GM23338 (cell line): ENCODE data around the gene RSL1D1. TPM values are rescaled to one million over a fixed set of nuclear protein-coding genes. Genes with fewer than 3 reads are reported as not detected.

ENCODE experiments used
- ATAC-seq: fragments of 200-7000 bp; cut with Tn5 transposase; 3 replicates; pipeline ENCODE4 v1.9.1; 2020
- DNase-seq: peaks from one replicate; pipeline ENCODE4 v3.0.0-alpha.2; 2015; ENCODE audit warnings: low spot score
- H2AFZ ChIP-seq: fragments of 200-600 bp; sonication (generic); 2 replicates; pipeline ENCODE4 v1.8.0; 2016; ENCODE audit warnings: antibody characterized with exemption, mild to moderate bottlenecking, moderate library complexity
- H3F3A ChIP-seq: fragments of 200-600 bp; sonication (generic); replicated peaks from 2 replicates; pipeline ENCODE4 v1.8.0; 2017; ENCODE audit warnings: antibody characterized with exemption, mixed run types, low read depth
- H3K27ac ChIP-seq: fragments of 200-600 bp; sonication (generic); 2 replicates; pipeline ENCODE4 v1.6.1; 2016; ENCODE audit warnings: low read depth
- H3K27me3 ChIP-seq: fragments of 200-600 bp; sonication (generic); 2 replicates; pipeline ENCODE4 v1.8.0; 2016; ENCODE audit warnings: mild to moderate bottlenecking, mixed run types, moderate library complexity; ENCODE audit not compliant: insufficient read depth
- H3K36me3 ChIP-seq: fragments of 200-600 bp; sonication (generic); 2 replicates; pipeline ENCODE4 v1.8.0; 2016; ENCODE audit warnings: mild to moderate bottlenecking; ENCODE audit not compliant: insufficient read depth
- H3K4me1 ChIP-seq: fragments of 200-600 bp; sonication (generic); 2 replicates; pipeline ENCODE4 v1.8.0; 2016; ENCODE audit warnings: mild to moderate bottlenecking, moderate library complexity; ENCODE audit not compliant: insufficient read depth
- H3K4me2 ChIP-seq: fragments of 200-600 bp; sonication (generic); 2 replicates; pipeline ENCODE4 v1.7.1; 2017; ENCODE audit warnings: mixed run types
- H3K4me3 ChIP-seq: fragments of 200-600 bp; sonication (generic); 2 replicates; pipeline ENCODE4 v1.6.1; 2016; ENCODE audit warnings: mixed run types
- H3K79me2 ChIP-seq: fragments of 200-600 bp; sonication (generic); replicated peaks from 2 replicates; pipeline ENCODE4 v1.8.0; 2017; ENCODE audit warnings: mild to moderate bottlenecking; ENCODE audit not compliant: insufficient read depth
- H3K9me2 ChIP-seq: fragments of 200-600 bp; sonication (generic); 2 replicates; pipeline ENCODE4 v1.8.0; 2017; ENCODE audit not compliant: insufficient read depth
- H4K20me1 ChIP-seq: fragments of 200-600 bp; sonication (generic); replicated peaks from 2 replicates; pipeline ENCODE4 v1.8.0; 2017; ENCODE audit warnings: mild to moderate bottlenecking; ENCODE audit not compliant: insufficient read depth
- H3K27ac Mint-ChIP-seq: 2 replicates; pipeline ENCODE4 v1.8.0; 2020; ENCODE audit warnings: inconsistent platforms, mild to moderate bottlenecking, moderate library complexity, mixed read lengths
- H3K27me3 Mint-ChIP-seq: 3 replicates; pipeline ENCODE4 v1.8.0; 2022; ENCODE audit warnings: low read depth, mild to moderate bottlenecking, moderate library complexity, mixed read lengths, inconsistent platforms; ENCODE audit not compliant: insufficient read depth, poor library complexity
- H3K36me3 Mint-ChIP-seq: 3 replicates; pipeline ENCODE4 v1.8.0; 2021; ENCODE audit warnings: low read depth, mild to moderate bottlenecking, inconsistent platforms, moderate library complexity, mixed read lengths
- H3K4me1 Mint-ChIP-seq: 3 replicates; pipeline ENCODE4 v1.8.0; 2020; ENCODE audit warnings: mild to moderate bottlenecking, inconsistent platforms, mixed read lengths
- H3K4me3 Mint-ChIP-seq: 3 replicates; pipeline ENCODE4 v1.8.0; 2021; ENCODE audit warnings: moderate library complexity, mild to moderate bottlenecking, inconsistent platforms, mixed read lengths
- H3K9me3 Mint-ChIP-seq: 3 replicates; pipeline ENCODE4 v1.8.0; 2020; ENCODE audit warnings: moderate library complexity, mild to moderate bottlenecking, inconsistent platforms, mixed read lengths
- CTCF ChIP-seq, 2 experiments: fragments of 200-600 bp in 1 of 2; sonication (generic) in 1 of 2; conservative IDR thresholded peaks; 2 replicates each; pipeline versions ENCODE4 v1.5.1 to v1.6.1; 2016 to 2017; ENCODE audit warnings: antibody characterized with exemption in 2 of 2, low read depth in 2 of 2, mild to moderate bottlenecking in 2 of 2, moderate library complexity in 1 of 2
- EZH2 ChIP-seq: fragments of 200-600 bp; sonication (generic); IDR thresholded peaks from one replicate; pipeline ENCODE4 v1.8.0; 2017; ENCODE audit warnings: antibody characterized with exemption, mild to moderate bottlenecking, low read depth; ENCODE audit not compliant: unreplicated experiment
- EZH2phosphoT487 ChIP-seq: fragments of 200-600 bp; sonication (generic); IDR thresholded peaks from one replicate; pipeline ENCODE4 v1.8.1; 2018; ENCODE audit warnings: antibody characterized with exemption; ENCODE audit not compliant: unreplicated experiment
- NANOG ChIP-seq: IDR thresholded peaks from 2 replicates; pipeline ENCODE4 v1.6.1; 2016; ENCODE audit warnings: antibody characterized with exemption, borderline replicate concordance
- POLR2AphosphoS5 ChIP-seq: IDR thresholded peaks from 2 replicates; pipeline ENCODE4 v1.6.1; 2016; ENCODE audit warnings: antibody characterized with exemption, low read depth
- ZNF331 ChIP-seq: fragments of 250-450 bp; sonication (Bioruptor Pico); IDR thresholded peaks from 2 replicates; pipeline ENCODE4 v1.5.0; 2020; ENCODE audit warnings: low read depth, mild to moderate bottlenecking, moderate library complexity
- ZNF462 ChIP-seq: fragments of 250-450 bp; sonication (Bioruptor Pico); IDR thresholded peaks from 2 replicates; pipeline ENCODE4 v1.5.0; 2020; ENCODE audit warnings: mild to moderate bottlenecking, moderate library complexity
- polyA plus RNA-seq: library from polyadenylated mRNA; unstranded; fragments of >200 nt; fragmentation: Nextera tagmentation; extraction: Ambion mirVana; gene quantifications from 2 replicates; pipeline ENCODE4 v1.2.1, GENCODE V29; 2016
- total RNA-seq: library from RNA; depleted of rRNA; stranded (reverse); fragments of >200 nt; shearing (Covaris generic); gene quantifications from 2 replicates; pipeline ENCODE4 v1.2.3, GENCODE V29; 2014
- TF ChIP-seq, protein P1 (sequence below): IDR thresholded peaks from one replicate; pipeline ENCODE4 v1.6.1; 2018; ENCODE audit warnings: antibody characterized with exemption; ENCODE audit not compliant: unreplicated experiment

Gene RSL1D1
- total and polyA plus RNA-seq, 2 experiments from 2014 or later: 298 to 495 TPM

- ATAC-seq (peak; percentile 21), DNase-seq (no peak)
- H2AFZ ChIP-seq: no peak overlapping the region
- Mint-ChIP-seq H3K4me3 (no peak overlapping the region), H3K36me3 (peaks cover 45% of the 10 kb centered on the region), H3K27ac (no peak overlapping the region), H3K4me1 (peaks cover 10% of the 10 kb centered on the region; the same call in 2 of the 3 replicates), H3K9me3 (no peaks in the 10 kb centered on the region), H3K27me3 (no peaks in the 10 kb centered on the region)
- H3K36me3 ChIP-seq: peaks cover 34% of the 10 kb centered on the region
- no peaks in the 10 kb centered on the region for H3K4me1 ChIP-seq
- no peak overlapping the region for H3K4me3 ChIP-seq
- no peaks in the 10 kb centered on the region for H3K27me3 ChIP-seq
- peaks cover 30% of the 10 kb centered on the region for H3F3A ChIP-seq
- peaks cover 14% of the 10 kb centered on the region for H4K20me1 ChIP-seq
- no peak overlapping the region for H3K4me2 ChIP-seq
- peak overlapping the region; percentile 69; the same call in 1 of the 2 replicates for H3K27ac ChIP-seq
- H3K79me2 ChIP-seq: no peaks in the 10 kb centered on the region
- TF ChIP-seq EZH2phosphoT487 (no peak), NANOG (no peak), EZH2 (no peak), ZNF331 (CRISPR knock-in tag) (no peak), CTCF (conservative IDR thresholded peaks at IDR 0.05; ENCODE audit: low read depth in 2 of 2) (no peak), ZNF462 (CRISPR knock-in tag) (no peak), POLR2AphosphoS5 (no peak)
- TF ChIP-seq, protein P1, sequence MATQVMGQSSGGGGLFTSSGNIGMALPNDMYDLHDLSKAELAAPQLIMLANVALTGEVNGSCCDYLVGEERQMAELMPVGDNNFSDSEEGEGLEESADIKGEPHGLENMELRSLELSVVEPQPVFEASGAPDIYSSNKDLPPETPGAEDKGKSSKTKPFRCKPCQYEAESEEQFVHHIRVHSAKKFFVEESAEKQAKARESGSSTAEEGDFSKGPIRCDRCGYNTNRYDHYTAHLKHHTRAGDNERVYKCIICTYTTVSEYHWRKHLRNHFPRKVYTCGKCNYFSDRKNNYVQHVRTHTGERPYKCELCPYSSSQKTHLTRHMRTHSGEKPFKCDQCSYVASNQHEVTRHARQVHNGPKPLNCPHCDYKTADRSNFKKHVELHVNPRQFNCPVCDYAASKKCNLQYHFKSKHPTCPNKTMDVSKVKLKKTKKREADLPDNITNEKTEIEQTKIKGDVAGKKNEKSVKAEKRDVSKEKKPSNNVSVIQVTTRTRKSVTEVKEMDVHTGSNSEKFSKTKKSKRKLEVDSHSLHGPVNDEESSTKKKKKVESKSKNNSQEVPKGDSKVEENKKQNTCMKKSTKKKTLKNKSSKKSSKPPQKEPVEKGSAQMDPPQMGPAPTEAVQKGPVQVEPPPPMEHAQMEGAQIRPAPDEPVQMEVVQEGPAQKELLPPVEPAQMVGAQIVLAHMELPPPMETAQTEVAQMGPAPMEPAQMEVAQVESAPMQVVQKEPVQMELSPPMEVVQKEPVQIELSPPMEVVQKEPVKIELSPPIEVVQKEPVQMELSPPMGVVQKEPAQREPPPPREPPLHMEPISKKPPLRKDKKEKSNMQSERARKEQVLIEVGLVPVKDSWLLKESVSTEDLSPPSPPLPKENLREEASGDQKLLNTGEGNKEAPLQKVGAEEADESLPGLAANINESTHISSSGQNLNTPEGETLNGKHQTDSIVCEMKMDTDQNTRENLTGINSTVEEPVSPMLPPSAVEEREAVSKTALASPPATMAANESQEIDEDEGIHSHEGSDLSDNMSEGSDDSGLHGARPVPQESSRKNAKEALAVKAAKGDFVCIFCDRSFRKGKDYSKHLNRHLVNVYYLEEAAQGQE: no peak
- no peaks in the 10 kb centered on the region for H3K9me2 ChIP-seq
Observed at GRCh38 chr16:11835309-11835708, 16.0 kb downstream of the RSL1D1 start.
